DND-41 (cell line): ENCODE data around the gene AKAP3.

Source experiments
- ATAC-seq: fragments of 200-7000 bp; cut with Tn5 transposase; 3 replicates; pipeline ENCODE4 v1.9.1; 2021; ENCODE audit warnings: low read depth; ENCODE audit not compliant: insufficient read depth
- DNase-seq: peaks from one replicate; pipeline ENCODE4 v3.0.0-alpha.2; 2020
- H2AFZ ChIP-seq: 2 replicates; pipeline ENCODE4 v1.6.0; 2012; ENCODE audit warnings: low read depth, low read length
- H3K27ac ChIP-seq: 2 replicates; pipeline ENCODE4 v1.5.1; 2012; ENCODE audit warnings: low read length, inconsistent platforms
- H3K27me3 ChIP-seq: fragments of 200-600 bp; sonication (generic); 2 replicates; pipeline ENCODE4 v1.6.0; 2012; ENCODE audit warnings: low read length, mild to moderate bottlenecking, inconsistent platforms; ENCODE audit not compliant: insufficient read depth, poor library complexity
- H3K36me3 ChIP-seq: 2 replicates; pipeline ENCODE4 v1.5.1; 2012; ENCODE audit warnings: low read length, inconsistent platforms; ENCODE audit not compliant: insufficient read depth
- H3K4me1 ChIP-seq: 2 replicates; pipeline ENCODE4 v1.5.1; 2012; ENCODE audit warnings: mild to moderate bottlenecking, low read length; ENCODE audit not compliant: insufficient read depth
- H3K4me2 ChIP-seq: 2 replicates; pipeline ENCODE4 v1.6.0; 2012; ENCODE audit warnings: mild to moderate bottlenecking, moderate library complexity, low read length, inconsistent platforms; ENCODE audit not compliant: insufficient read depth
- H3K4me3 ChIP-seq, 2 experiments: fragments of 200-600 bp in 1 of 2; shearing (Covaris generic) in 1 of 2; 2 replicates each; pipeline ENCODE4 v1.5.1; 2012 to 2016; ENCODE audit warnings: inconsistent platforms in 2 of 2, low read length in 2 of 2, mild to moderate bottlenecking in 2 of 2, low read depth in 1 of 2, moderate library complexity in 1 of 2
- H3K79me2 ChIP-seq: 2 replicates; pipeline ENCODE4 v1.6.0; 2012; ENCODE audit warnings: low read length, inconsistent platforms; ENCODE audit not compliant: insufficient read depth
- H3K9ac ChIP-seq: 2 replicates; pipeline ENCODE4 v1.6.0; 2012; ENCODE audit warnings: low read depth, mild to moderate bottlenecking, inconsistent platforms, low read length, moderate library complexity
- H3K9me3 ChIP-seq: 2 replicates; pipeline ENCODE4 v1.5.1; 2012; ENCODE audit warnings: low read length, moderate library complexity, mild to moderate bottlenecking, inconsistent platforms; ENCODE audit not compliant: insufficient read depth, severe bottlenecking
- H4K20me1 ChIP-seq: 2 replicates; pipeline ENCODE4 v1.6.0; 2012; ENCODE audit warnings: low read length; ENCODE audit not compliant: insufficient read depth
- EZH2 ChIP-seq: IDR thresholded peaks from 3 replicates; pipeline ENCODE4 v1.6.1; 2012; ENCODE audit warnings: borderline replicate concordance, low read depth, mild to moderate bottlenecking, moderate library complexity, low read length, inconsistent platforms; ENCODE audit not compliant: severe bottlenecking
- TF ChIP-seq, protein P1 (sequence below): IDR thresholded peaks from 2 replicates; pipeline ENCODE4 v1.5.1; 2012; ENCODE audit warnings: borderline replicate concordance, low read length, moderate library complexity, mild to moderate bottlenecking; ENCODE audit not compliant: poor library complexity, severe bottlenecking; ENCODE audit errors: extremely low read depth

AKAP3 gene

DNA sequence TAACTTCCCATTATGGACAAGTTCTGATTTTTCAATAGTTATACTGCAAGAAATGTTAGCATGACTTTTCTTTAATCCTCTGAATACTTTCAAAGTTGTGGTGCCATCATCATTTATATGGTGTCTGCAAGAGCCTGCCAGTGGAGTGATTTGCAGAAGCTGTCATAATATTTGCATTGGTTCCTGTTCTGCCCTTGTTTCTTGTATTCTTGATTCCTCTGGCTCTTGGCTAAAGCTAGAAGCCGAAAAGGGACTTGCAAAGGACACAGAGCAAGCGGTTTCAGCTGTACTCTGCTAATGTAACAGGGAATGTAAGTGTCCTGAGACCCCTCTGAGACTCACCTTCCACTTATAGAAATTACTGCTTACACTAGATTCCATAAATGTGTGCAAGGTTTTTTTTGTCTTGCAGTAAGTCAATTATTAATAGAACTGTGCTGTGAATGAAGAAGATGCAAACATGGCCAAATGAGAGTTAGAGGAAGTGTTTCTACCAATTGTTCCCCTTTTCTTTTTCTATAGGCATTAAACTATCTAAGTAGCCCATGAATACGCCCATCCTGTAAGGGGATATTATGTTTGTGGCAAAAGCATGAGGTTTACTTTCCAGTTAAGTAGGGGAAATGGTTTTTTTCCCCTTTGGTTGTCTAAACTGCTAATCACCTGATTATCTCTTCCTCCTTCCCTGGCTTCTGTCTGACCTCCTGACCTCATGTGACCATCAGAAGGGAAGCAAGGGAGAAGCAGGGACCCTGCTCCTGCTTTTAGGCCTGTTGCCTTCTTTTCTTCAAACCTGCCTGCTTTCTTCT is 81.6 kb downstream of the AKAP3 start:
- Histone ChIP-seq H3K4me1 (no peaks in the 10 kb centered on the region), H3K27ac (no peak overlapping the region), H3K4me3 (no peak overlapping the region), H3K79me2 (no peaks in the 10 kb centered on the region), H3K9ac (no peak overlapping the region), H3K27me3 (no peaks in the 10 kb centered on the region), H3K36me3 (peaks cover 28% of the 10 kb centered on the region), H3K9me3 (no peaks in the 10 kb centered on the region), H2AFZ (no peak overlapping the region), H3K4me2 (no peak overlapping the region), H4K20me1 (no peaks in the 10 kb centered on the region)
- TF ChIP-seq EZH2: no peak
- DNase-seq (no peak), ATAC-seq (no peak)

DNA sequence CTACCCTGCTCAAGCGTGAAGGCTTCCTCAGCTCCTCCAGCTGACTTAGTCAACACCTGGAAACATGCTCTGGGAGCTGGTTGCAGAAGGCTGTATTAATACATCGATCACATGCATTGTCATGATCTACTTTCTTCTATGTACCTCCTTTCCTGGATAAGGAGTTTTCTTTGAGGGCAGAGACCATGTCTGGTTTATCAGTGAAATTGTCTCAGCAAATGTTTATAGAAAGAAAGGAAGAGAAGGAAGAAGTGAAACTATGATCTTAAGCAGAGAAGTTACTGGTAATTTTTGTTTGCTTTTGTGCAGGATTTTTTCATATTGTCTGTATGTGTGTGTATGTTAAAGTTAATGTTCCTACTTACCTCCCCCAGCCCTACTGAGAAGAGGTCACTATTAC is 82.4 kb downstream of the AKAP3 start:
- Histone ChIP-seq H2AFZ (no peak overlapping the region), H3K27ac (no peak overlapping the region), H3K27me3 (no peaks in the 10 kb centered on the region), H4K20me1 (no peaks in the 10 kb centered on the region), H3K79me2 (no peaks in the 10 kb centered on the region), H3K9me3 (no peaks in the 10 kb centered on the region), H3K4me2 (no peak overlapping the region), H3K4me1 (no peaks in the 10 kb centered on the region), H3K4me3 (no peak overlapping the region), H3K36me3 (peaks cover 24% of the 10 kb centered on the region), H3K9ac (no peak overlapping the region)
- no peak for ATAC-seq
- TF ChIP-seq, protein P1, sequence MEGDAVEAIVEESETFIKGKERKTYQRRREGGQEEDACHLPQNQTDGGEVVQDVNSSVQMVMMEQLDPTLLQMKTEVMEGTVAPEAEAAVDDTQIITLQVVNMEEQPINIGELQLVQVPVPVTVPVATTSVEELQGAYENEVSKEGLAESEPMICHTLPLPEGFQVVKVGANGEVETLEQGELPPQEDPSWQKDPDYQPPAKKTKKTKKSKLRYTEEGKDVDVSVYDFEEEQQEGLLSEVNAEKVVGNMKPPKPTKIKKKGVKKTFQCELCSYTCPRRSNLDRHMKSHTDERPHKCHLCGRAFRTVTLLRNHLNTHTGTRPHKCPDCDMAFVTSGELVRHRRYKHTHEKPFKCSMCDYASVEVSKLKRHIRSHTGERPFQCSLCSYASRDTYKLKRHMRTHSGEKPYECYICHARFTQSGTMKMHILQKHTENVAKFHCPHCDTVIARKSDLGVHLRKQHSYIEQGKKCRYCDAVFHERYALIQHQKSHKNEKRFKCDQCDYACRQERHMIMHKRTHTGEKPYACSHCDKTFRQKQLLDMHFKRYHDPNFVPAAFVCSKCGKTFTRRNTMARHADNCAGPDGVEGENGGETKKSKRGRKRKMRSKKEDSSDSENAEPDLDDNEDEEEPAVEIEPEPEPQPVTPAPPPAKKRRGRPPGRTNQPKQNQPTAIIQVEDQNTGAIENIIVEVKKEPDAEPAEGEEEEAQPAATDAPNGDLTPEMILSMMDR: no peak
- no peak for TF ChIP-seq EZH2
- DNase-seq: no peak
